ENCODE measurements around the gene CARD10. TPM values are rescaled to one million over a fixed set of nuclear protein-coding genes. Genes with fewer than 3 reads are reported as not detected.

Gene CARD10
- total and polyA plus RNA-seq, 2 of the 13 experiments (the other 11 are each of a cell fraction or from before 2014, with no cell fraction given): 35.2 to 55.8 TPM

- TF ChIP-seq PRDM4 (CRISPR knock-in tag; IDR thresholded peaks at IDR 0.05; ENCODE audit: borderline replicate concordance) (no peak), MAFK (conservative IDR thresholded peaks at IDR 0.05 in 1 of 2, IDR thresholded peaks at IDR 0.05 in 1 of 2; ENCODE audit: low read length in 2 of 2) (no peak), TRIM22 (IDR thresholded peaks at IDR 0.05) (no peak), SP2 (CRISPR knock-in tag; IDR thresholded peaks at IDR 0.05) (no peak), YEATS2 (CRISPR knock-in tag; IDR thresholded peaks at IDR 0.05; ENCODE audit: borderline replicate concordance) (peak; percentile 71; the same call in 1 of the 2 replicates), SKIL (CRISPR knock-in tag; IDR thresholded peaks at IDR 0.05; ENCODE audit: borderline replicate concordance) (peak; percentile 63; the same call in 1 of the 2 replicates), ZHX2 (IDR thresholded peaks at IDR 0.05; ENCODE audit: low read depth) (peak; percentile 40; the same call in 1 of the 2 replicates), ZHX2 (CRISPR knock-in tag; IDR thresholded peaks at IDR 0.05; ENCODE audit: borderline replicate concordance) (no peak), RNF219 (CRISPR knock-in tag; IDR thresholded peaks at IDR 0.05) (no peak), ZNF24 (IDR thresholded peaks at IDR 0.05) (no peak), MBNL3 (CRISPR knock-in tag; conservative IDR thresholded peaks at IDR 0.05) (no peak), ZNF563 (CRISPR knock-in tag; IDR thresholded peaks at IDR 0.05) (no peak; the same call in 1 of the 2 replicates), XBP1 (CRISPR knock-in tag; IDR thresholded peaks at IDR 0.05) (no peak), ETV6 (CRISPR knock-in tag; conservative IDR thresholded peaks at IDR 0.05) (no peak)
Observed at GRCh38 chr22:37454857-37455686, 64.1 kb downstream of the CARD10 start (continued).

All from HepG2 (cell line).